Stimulated activated naive CD4-positive, alpha-beta T cell treated with Interleukin-2 at 50 U/mL for 16 hours (primary cell): ENCODE results near the gene ACSF2.
A peak's percentile ranks its signal among the peaks of the same experiment; 100 is the strongest.

Experiments used
- DNase-seq: peaks from one replicate; lab custom pipeline; 2025; lab: John Stamatoyannopoulos, UW

ACSF2 gene

GRCh38 chr17:50501054-50501453 lies 75.0 kb downstream of the ACSF2 start:
- DNase-seq, result peak; percentile 10

GRCh38 chr17:50502301-50502990 lies 76.4 kb downstream of the ACSF2 start:
- no peak for DNase-seq

GRCh38 chr17:50505591-50506130 lies 79.6 kb downstream of the ACSF2 start:
- DNase-seq, result no peak

DNA sequence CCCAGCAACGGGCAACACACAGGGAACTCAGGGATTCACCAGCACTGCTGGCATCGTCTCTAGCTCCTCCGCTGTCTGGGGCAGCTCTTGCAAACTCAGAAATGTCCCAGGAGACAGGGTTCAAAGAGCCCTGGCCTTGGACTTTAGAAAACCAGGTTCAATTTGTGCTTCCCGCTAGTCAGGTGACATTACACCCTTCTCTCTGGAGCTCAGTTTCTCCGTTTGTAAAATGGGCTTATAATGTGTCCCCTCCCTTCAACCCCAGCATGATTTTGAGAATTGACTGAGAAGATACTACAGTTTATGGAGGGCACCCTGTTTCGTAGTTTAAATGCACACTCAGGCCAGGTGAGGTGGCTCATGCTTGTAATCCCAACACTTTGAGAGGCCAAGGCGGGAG lies 80.3 kb downstream of the ACSF2 start:
- no peak for DNase-seq

DNA sequence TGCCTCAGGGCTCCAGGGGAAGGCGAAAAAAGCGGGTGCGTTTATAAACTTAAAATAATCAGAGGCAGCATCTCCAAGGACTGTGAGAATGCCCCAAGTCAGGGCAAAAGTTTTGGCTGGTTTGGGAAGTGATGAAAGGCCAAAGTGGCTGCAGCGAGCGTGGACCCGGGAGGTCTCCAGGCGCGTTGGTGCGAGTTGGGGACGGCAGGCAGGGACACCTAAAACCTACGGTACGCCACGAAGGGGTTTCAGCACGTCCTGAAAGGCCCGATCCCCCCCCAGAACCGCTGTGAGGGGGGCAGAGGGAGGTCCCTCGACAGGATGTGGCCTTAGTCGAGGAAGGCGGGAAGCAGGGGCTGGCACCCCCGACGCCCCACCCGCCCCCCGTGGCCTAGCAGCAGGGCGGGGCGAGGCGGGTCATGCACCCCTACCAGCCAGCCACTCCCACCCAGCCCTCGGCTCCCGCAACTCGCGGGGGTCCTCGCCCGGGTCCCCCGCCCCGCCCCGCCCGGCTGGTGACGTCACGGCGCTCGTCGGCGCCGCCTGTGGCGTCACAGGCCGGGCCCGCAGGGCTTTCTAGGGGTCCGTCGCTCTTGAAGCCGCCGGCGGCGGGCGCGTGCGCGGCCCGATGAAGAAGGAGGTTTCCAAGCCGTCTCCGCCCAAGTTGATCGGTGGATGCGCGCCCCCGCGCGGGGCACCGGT lies 82.0 kb downstream of the ACSF2 start, which contains the start of gene MYCBPAP:
MYCBPAP (plus strand) TSS at position 569 of the 702 bp plus-strand sequence. CDS start 236 bp downstream, outside the sequence.
- DNase-seq, result peak; percentile 70

GRCh38 chr17:50508573-50509460 lies 82.8 kb downstream of the ACSF2 start:
- no peak for DNase-seq

DNA sequence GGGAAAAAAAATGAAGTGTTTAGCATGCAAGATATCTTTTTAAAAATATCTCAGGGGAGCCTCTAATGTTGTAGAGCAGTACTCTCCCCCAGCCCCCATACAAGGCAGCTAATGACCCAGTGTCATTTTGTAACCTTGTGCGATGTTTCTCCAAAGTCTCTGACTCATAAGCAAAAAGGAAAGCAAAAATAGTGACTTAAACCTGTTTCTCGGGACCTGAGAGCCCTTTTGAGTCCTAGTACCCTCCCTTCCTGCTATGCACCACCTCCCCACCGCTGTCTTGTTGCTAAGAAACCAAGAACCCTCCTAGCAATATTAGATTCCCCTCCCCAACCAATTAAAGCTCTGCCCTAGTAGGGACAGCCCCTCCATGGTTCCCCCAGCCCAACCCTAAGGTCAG lies 85.0 kb downstream of the ACSF2 start:
- DNase-seq, result peak; percentile 60

DNA sequence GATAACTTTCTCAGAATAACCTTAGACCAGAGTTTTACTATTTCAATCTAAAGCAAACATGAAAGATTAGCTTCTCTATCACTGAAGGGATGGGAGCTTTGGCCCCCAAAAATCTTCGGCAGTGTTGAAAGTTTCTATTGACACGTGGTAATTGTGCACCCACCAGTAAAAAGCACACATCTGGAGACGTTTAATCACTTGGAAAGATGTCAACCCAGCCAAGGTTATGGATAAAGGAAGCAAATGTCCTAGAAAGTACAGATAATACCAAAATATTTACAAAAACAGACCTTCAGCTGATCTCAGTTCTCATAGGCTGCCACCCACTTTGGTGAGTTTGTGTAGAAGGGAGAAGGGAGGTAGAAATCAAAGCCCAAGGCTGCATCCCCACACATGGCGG lies 87.5 kb downstream of the ACSF2 start:
- DNase-seq, result no peak

GRCh38 chr17:50514388-50514787 lies 88.4 kb downstream of the ACSF2 start:
- no peak for DNase-seq

DNA sequence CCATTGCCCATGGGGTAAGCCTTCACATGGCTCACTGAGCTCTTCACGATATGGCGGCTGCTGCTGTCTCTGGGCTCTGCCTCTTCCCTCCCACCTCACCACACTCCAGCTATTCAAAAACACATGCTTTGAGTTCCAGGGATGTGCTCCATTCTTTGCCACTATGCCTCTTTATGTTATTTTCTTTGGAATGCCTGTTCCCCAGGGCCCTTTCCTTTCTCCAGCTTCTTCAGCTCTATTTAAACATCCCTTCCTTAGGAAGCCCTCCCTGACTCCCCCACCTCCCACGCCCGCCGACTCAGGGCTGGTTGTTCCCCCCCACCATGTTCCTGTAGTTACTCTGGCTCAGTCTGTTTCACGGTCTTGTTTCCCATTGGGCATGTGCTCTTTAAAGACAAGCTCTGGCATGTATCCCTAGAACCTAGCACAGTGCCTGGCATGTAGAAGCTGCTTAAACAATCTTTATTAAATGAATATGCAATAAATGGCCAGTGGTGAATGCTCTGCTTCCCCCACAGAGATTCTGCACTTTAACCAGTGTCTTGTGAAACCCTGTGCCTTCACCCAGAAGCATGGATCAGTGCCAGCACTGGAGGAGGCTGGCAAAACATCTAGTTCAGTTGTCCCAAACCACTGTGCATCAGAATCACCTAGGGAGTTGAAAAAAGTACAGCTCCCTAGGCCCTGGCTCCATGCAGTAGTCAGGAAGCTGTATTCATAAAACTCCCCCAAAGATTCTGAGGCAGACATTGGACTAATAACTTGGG lies 89.1 kb downstream of the ACSF2 start:
- no peak for DNase-seq

- no peak for DNase-seq
Measured at GRCh38 chr17:50517011-50517410, 91.0 kb downstream of the ACSF2 start.

DNA sequence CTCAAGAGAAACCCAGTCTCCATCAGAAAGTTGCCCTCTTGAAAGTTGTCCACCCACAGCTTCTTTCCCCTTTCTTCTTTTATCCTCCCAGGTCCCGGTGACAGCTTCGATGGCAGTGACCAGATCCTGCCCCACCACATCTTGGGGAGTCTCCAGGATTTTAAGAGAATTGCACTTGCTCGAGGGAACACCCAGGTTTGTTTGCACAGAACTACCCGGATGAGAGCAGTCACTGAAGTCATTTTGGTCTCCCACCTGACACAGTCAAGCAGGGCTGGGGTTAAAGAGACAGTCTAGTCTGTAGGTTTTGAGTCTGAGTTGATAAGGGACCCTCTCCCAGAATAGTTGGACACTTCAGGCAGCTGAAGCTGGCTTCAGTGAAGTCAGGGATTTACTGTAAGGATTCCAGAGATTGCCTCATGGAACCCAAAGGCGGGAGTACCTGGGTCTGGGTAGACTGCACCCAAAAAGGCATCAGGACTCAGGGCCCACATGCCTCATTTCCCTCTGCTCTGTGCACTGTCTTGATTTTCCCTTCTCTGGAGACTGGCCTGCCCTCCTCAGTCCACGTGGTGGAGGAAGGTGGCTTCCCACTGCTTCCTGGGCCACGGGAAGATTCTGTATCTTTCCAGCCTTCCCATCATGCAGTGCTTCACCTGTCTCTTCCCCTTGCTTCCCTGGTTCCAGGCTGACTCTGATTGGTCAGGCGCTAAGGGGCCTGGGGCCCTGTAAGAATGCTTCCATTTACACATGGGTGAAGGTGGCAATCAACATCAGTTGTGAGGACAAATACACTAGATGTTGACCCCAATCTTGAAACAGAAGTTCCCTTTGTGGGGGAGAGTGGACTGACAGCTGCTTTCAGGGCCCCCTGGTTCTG lies 91.7 kb downstream of the ACSF2 start:
- no peak for DNase-seq

GRCh38 chr17:50518384-50519023 lies 92.5 kb downstream of the ACSF2 start:
- no peak for DNase-seq

GRCh38 chr17:50519141-50519834 lies 93.3 kb downstream of the ACSF2 start:
- DNase-seq, result no peak

GRCh38 chr17:50520483-50520882 lies 94.5 kb downstream of the ACSF2 start:
- DNase-seq, result no peak

- DNase-seq, result no peak
Measured at GRCh38 chr17:50521514-50521913, 95.5 kb downstream of the ACSF2 start.

DNA sequence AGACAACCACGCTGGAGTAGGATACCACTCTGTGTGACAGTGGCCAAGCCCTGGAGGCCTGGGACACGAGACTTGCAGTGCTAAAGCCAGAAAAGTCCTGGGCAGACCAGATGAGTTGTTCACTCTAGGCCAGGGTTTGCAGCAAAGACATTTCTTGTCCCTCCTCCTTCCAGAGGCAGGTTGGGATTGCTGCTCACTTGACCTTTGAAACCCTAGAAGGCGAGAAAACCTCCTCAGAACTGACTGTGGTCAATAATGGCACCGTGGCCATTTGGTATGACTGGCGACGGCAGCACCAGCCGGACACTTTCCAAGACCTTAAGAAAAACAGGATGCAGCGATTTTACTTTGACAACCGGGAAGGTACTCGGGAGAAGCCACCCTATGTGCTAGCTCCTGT lies 96.7 kb downstream of the ACSF2 start:
- DNase-seq, result no peak

GRCh38 chr17:50523208-50523607 lies 97.2 kb downstream of the ACSF2 start:
- DNase-seq, result no peak
